Measurements from ENCODE around the gene RRAS2.

Gene RRAS2

DNA sequence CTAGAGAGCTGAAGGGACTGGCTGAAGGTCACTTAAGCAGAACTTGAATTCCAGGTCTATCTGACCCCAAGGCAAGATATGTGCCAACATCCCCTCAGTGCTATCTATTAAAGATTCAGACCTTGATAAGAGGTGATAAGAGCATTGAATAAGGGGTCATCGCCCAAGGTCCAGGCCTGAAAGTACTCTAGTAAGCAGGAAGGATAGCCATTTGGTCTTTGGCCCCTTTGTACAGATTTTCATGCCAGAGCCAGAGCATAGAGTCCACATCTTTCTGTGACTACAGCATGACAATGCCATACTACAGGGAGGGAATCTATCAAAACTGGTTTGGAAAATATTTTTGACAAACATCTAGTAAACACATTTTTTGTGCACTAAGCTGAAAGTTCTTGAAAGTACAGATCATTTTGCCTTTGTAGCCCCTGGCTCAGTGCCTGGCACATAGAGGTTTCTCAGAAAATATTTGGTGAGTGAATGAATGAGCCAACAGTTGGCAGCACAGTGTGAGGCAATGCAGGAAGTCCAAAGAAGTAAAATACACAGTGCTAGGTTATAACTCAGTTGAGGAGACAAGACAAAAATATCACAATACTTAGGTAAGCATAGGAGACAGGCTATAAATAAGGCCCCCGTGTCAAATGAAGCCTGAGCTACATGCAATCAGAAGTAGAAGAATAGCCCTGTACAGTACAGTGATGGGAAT is 15.1 kb upstream of the RRAS2 start:
- no peak overlapping the region for H3K27ac ChIP-seq
- H3K4me1 ChIP-seq: no peaks in the 10 kb centered on the region
- no peaks in the 10 kb centered on the region for H3K27me3 ChIP-seq (ENCODE audit: control insufficient read depth, insufficient read depth, low read length)
- H3K4me3 ChIP-seq (ENCODE audit: low read depth, low read length): no peak overlapping the region
- no peak overlapping the region for H3K4me2 ChIP-seq (ENCODE audit: low read length)
- no peak overlapping the region for H2AFZ ChIP-seq
- no peaks in the 10 kb centered on the region for H3K79me2 ChIP-seq
- H3K36me3 ChIP-seq (ENCODE audit: control insufficient read depth, insufficient read depth, low read length): no peaks in the 10 kb centered on the region
- no peak overlapping the region for H3K9ac ChIP-seq
- H3K9me3 ChIP-seq (ENCODE audit: control insufficient read depth, low read length): no peaks in the 10 kb centered on the region
- TF ChIP-seq, protein P1, sequence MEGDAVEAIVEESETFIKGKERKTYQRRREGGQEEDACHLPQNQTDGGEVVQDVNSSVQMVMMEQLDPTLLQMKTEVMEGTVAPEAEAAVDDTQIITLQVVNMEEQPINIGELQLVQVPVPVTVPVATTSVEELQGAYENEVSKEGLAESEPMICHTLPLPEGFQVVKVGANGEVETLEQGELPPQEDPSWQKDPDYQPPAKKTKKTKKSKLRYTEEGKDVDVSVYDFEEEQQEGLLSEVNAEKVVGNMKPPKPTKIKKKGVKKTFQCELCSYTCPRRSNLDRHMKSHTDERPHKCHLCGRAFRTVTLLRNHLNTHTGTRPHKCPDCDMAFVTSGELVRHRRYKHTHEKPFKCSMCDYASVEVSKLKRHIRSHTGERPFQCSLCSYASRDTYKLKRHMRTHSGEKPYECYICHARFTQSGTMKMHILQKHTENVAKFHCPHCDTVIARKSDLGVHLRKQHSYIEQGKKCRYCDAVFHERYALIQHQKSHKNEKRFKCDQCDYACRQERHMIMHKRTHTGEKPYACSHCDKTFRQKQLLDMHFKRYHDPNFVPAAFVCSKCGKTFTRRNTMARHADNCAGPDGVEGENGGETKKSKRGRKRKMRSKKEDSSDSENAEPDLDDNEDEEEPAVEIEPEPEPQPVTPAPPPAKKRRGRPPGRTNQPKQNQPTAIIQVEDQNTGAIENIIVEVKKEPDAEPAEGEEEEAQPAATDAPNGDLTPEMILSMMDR (IDR thresholded peaks at IDR 0.05): no peak

GRCh38 chr11:14372011-14372410 is 13.0 kb upstream of the RRAS2 start:
- Histone ChIP-seq H3K4me2 (ENCODE audit: low read length) (no peak overlapping the region), H3K36me3 (ENCODE audit: control insufficient read depth, insufficient read depth, low read length) (no peaks in the 10 kb centered on the region), H3K9ac (no peak overlapping the region), H3K27me3 (ENCODE audit: control insufficient read depth, insufficient read depth, low read length) (no peaks in the 10 kb centered on the region), H3K27ac (no peak overlapping the region), H3K4me3 (ENCODE audit: low read depth, low read length) (no peak overlapping the region), H3K9me3 (ENCODE audit: control insufficient read depth, low read length) (no peaks in the 10 kb centered on the region), H3K79me2 (no peaks in the 10 kb centered on the region), H2AFZ (no peak overlapping the region), H3K4me1 (no peaks in the 10 kb centered on the region)
- TF ChIP-seq, protein P1 (IDR thresholded peaks at IDR 0.05): no peak

DNA sequence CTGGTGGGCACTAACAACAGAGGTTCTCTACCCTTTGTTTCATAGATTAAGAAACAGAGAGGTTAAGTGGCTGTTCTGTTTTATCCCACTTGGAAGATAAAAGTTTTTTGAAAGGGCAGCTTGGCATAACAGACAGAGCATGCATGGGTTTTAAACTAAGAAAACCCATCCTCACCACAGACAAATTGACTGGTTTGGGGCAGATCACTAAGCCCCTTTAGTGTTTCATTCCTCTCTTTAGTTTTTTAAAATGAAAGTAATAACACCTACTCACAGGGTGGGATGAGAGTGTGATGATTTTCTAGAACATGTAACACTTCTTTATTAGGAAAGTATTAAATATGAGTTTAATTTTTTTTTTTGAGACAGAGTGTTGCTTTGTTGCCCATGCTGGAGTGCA is 12.3 kb upstream of the RRAS2 start:
- Histone ChIP-seq H3K36me3 (ENCODE audit: control insufficient read depth, insufficient read depth, low read length) (no peaks in the 10 kb centered on the region), H3K27me3 (ENCODE audit: control insufficient read depth, insufficient read depth, low read length) (no peaks in the 10 kb centered on the region), H2AFZ (no peak overlapping the region), H3K4me2 (ENCODE audit: low read length) (no peak overlapping the region), H3K27ac (no peak overlapping the region), H3K9ac (no peak overlapping the region), H3K9me3 (ENCODE audit: control insufficient read depth, low read length) (no peaks in the 10 kb centered on the region), H3K79me2 (no peaks in the 10 kb centered on the region), H3K4me3 (ENCODE audit: low read depth, low read length) (no peak overlapping the region), H3K4me1 (no peaks in the 10 kb centered on the region)
- TF ChIP-seq, protein P1 (IDR thresholded peaks at IDR 0.05): no peak

DNA sequence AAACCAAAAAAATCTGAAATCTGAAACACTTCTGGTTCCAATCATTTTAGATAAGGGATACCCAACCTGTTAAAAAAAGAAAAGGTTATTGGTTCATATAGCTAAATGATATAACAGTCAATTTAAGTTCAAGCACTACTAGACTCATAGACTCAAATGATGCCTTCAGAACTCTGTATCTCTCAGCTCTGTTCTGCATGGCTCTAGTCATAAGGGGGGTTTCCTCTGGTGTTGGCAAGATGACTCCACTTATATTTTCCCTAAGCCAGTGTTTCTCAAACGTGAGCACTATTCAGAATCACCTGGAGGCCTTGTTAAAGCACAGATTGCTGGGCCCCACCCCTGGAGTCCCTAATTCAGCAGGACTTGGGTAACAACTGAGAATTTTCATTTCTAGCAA is 11.5 kb upstream of the RRAS2 start:
- TF ChIP-seq, protein P1 (IDR thresholded peaks at IDR 0.05): no peak
- no peaks in the 10 kb centered on the region for H3K27me3 ChIP-seq (ENCODE audit: control insufficient read depth, insufficient read depth, low read length)
- no peak overlapping the region for H3K27ac ChIP-seq

GRCh38 chr11:14369598-14369997 is 10.6 kb upstream of the RRAS2 start:
- Histone ChIP-seq H3K4me1 (no peaks in the 10 kb centered on the region), H3K9ac (no peak overlapping the region), H3K27me3 (ENCODE audit: control insufficient read depth, insufficient read depth, low read length) (no peaks in the 10 kb centered on the region), H2AFZ (no peak overlapping the region), H3K27ac (no peak overlapping the region), H3K36me3 (ENCODE audit: control insufficient read depth, insufficient read depth, low read length) (no peaks in the 10 kb centered on the region), H3K4me2 (ENCODE audit: low read length) (no peak overlapping the region), H3K79me2 (no peaks in the 10 kb centered on the region), H3K4me3 (ENCODE audit: low read depth, low read length) (no peak overlapping the region), H3K9me3 (ENCODE audit: control insufficient read depth, low read length) (no peaks in the 10 kb centered on the region)
- TF ChIP-seq, protein P1 (IDR thresholded peaks at IDR 0.05): no peak

More for the DNA sequence above, 11.5 kb upstream of the RRAS2 start:
- no peak overlapping the region for H2AFZ ChIP-seq
- no peak overlapping the region for H3K9ac ChIP-seq
- H3K36me3 ChIP-seq (ENCODE audit: control insufficient read depth, insufficient read depth, low read length): no peaks in the 10 kb centered on the region
- no peaks in the 10 kb centered on the region for H3K9me3 ChIP-seq (ENCODE audit: control insufficient read depth, low read length)
- no peak overlapping the region for H3K4me2 ChIP-seq (ENCODE audit: low read length)
- H3K4me3 ChIP-seq (ENCODE audit: low read depth, low read length): no peak overlapping the region
- no peaks in the 10 kb centered on the region for H3K79me2 ChIP-seq
- no peaks in the 10 kb centered on the region for H3K4me1 ChIP-seq

Data from parathyroid adenoma (tissue), 2 donors.